Measurements from ENCODE around the gene SPATA13.

SPATA13 gene

DNA sequence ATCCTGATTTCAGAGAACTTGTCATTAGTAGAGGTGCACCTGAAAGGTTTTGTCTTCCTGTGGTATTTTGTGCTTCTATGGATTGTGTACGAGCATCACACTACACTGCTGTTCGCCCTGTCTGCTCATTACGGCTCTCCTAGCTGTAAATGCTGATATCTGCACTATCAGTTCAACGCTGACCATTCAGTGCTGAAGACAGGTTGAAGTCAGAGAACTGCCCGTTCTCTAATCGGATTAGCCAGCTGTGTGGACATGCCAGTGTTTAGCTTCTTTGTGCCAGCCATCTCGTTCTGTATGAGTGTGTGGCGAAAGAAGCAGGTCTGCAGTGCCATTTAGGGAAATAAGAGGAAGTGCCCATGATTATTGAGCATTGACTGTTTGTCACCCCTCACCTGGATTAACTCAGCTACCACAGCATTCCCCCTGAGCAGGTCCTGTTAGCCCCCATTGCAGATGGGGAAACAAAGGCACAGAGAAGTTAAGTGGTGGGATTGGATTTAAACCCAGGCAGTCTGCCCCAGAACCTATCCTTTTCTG is 127.3 kb downstream of the SPATA13 start:
- Histone ChIP-seq H3K9me3 (no peaks in the 10 kb centered on the region), H3K36me3 (peaks cover 35 to 82% (median 74%) of the 10 kb centered on the region in 3 donors), H3K4me3 (no peak overlapping the region), H3K27me3 (no peaks in the 10 kb centered on the region), H3K4me1 (peaks cover 0 to 7% (median 0%) of the 10 kb centered on the region in 4 donors), H3K27ac (no peak overlapping the region)
- DNase-seq, result no peak
- intact Hi-C loops (cut with DNase I; ENCODE audit: low total_unique reads), result no loop called here
- TF ChIP-seq CTCF (IDR thresholded peaks at IDR 0.05), result no peak

DNA sequence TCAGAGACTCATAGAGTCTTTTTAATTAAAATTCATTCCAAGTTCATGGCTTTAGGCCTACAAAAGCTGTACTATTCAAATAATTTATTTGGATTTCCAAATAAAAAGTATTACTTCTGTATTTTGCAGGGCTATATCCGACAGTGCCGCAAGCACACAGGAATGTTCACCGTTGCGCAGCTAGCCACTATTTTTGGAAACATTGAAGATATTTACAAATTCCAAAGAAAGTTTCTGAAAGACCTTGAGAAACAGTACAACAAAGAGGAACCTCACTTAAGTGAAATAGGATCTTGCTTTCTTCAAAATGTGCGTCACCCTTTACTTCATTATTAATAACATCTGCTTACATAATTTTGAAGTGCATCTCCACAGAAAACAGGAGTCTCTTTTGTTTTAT is 128.3 kb downstream of the SPATA13 start:
- no peak for DNase-seq
- no peak for TF ChIP-seq CTCF (IDR thresholded peaks at IDR 0.05)
- H3K4me1 ChIP-seq, result peaks cover 0 to 7% (median 0%) of the 10 kb centered on the region in 4 donors
- H3K27me3 ChIP-seq, result no peaks in the 10 kb centered on the region
- H3K27ac ChIP-seq, result no peak overlapping the region
- H3K9me3 ChIP-seq, result no peaks in the 10 kb centered on the region
- no peak overlapping the region for H3K4me3 ChIP-seq
- intact Hi-C loops (cut with DNase I; ENCODE audit: low total_unique reads), result no loop called here
- peaks cover 35 to 82% (median 79%) of the 10 kb centered on the region in 3 donors for H3K36me3 ChIP-seq

GRCh38 chr13:24290280-24290932 is 129.9 kb downstream of the SPATA13 start:
- Histone ChIP-seq H3K4me3 (no peak overlapping the region), H3K27me3 (no peaks in the 10 kb centered on the region), H3K9me3 (no peaks in the 10 kb centered on the region), H3K27ac (no peak overlapping the region), H3K4me1 (peaks cover 0 to 7% (median 0%) of the 10 kb centered on the region in 4 donors), H3K36me3 (peaks cover 43 to 82% (median 81%) of the 10 kb centered on the region in 3 donors)
- intact Hi-C loops (cut with DNase I; ENCODE audit: low total_unique reads), result loop anchor here (5.0 kb wide), 1 partner anchor 1982 kb away; no protein-coding TSS in a partner anchor
- TF ChIP-seq CTCF (IDR thresholded peaks at IDR 0.05), result no peak
- no peak for DNase-seq

- H3K4me1 ChIP-seq, result peaks cover 0 to 7% (median 0%) of the 10 kb centered on the region in 4 donors
- intact Hi-C loops (cut with DNase I; ENCODE audit: low total_unique reads), result loop anchor here (5.0 kb wide), 1 partner anchor 1980 kb away; no protein-coding TSS in a partner anchor
- no peak for DNase-seq
- H3K27me3 ChIP-seq, result no peaks in the 10 kb centered on the region
- no peak for TF ChIP-seq CTCF (IDR thresholded peaks at IDR 0.05)
- no peaks in the 10 kb centered on the region for H3K9me3 ChIP-seq
- H3K36me3 ChIP-seq, result peaks cover 40 to 81% (median 76%) of the 10 kb centered on the region in 3 donors
- no peak overlapping the region for H3K4me3 ChIP-seq
- no peak overlapping the region for H3K27ac ChIP-seq
These were observed 132.0 kb downstream of the SPATA13 start for GRCh38 chr13:24292481-24292880.

DNA sequence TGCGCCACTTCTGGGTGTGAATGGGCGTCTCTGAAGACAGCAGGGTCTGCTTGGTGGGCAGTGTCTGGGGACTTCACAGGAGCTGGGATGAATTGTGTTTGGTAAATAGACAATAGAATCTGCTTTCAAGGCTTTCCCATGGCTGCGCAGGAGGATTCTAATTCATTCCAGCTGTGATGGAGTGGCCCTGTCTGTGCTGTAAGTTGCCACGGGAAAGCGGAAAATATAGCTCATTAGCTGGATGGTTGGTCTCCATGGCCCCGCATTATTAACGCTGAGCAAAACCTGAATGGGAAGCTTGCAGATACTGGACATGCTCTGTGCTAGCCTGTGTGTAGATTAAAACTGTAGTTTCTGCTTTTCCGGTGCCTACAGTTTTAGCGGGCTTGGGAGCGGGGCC is 133.2 kb downstream of the SPATA13 start:
- no peaks in the 10 kb centered on the region for H3K9me3 ChIP-seq
- no peaks in the 10 kb centered on the region for H3K27me3 ChIP-seq
- no peak for TF ChIP-seq CTCF (IDR thresholded peaks at IDR 0.05)
- H3K4me3 ChIP-seq, result no peak overlapping the region
- DNase-seq, result no peak
- H3K36me3 ChIP-seq, result peaks cover 48 to 84% (median 76%) of the 10 kb centered on the region in 3 donors
- H3K4me1 ChIP-seq, result no peaks in the 10 kb centered on the region
- intact Hi-C loops (cut with DNase I; ENCODE audit: low total_unique reads), result loop anchor here (5.0 kb wide), 1 partner anchor 1979 kb away; no protein-coding TSS in a partner anchor
- H3K27ac ChIP-seq, result no peak overlapping the region
